Neural cell (in vitro differentiated cells): Measurements from ENCODE around the gene ANKRD60. TPM values are rescaled to one million over a fixed set of nuclear protein-coding genes. Genes with fewer than 3 reads are reported as not detected.
A peak's percentile ranks its signal among the peaks of the same experiment; 100 is the strongest.

Source experiments
- H2AFZ ChIP-seq: fragments of 200-600, 300-800 bp; sonication (generic), shearing (Covaris generic); 2 replicates; pipeline ENCODE4 v1.6.0; 2014; ENCODE audit warnings: low read depth, mild to moderate bottlenecking, antibody characterized with exemption, low read length, moderate library complexity
- H3F3A ChIP-seq: fragments of 200-600 bp; shearing (Covaris generic); 2 replicates; pipeline ENCODE4 v1.6.1; 2016; ENCODE audit warnings: mild to moderate bottlenecking, moderate library complexity, mixed read lengths, antibody characterized with exemption, low read length; ENCODE audit not compliant: insufficient read depth, poor library complexity, severe bottlenecking
- H3K27ac ChIP-seq: fragments of 200-600, 300-800 bp; sonication (generic), shearing (Covaris generic); 2 replicates; pipeline ENCODE4 v1.5.1; 2014; ENCODE audit warnings: mild to moderate bottlenecking, low read length, moderate library complexity
- H3K27me3 ChIP-seq: fragments of 300-800, 200-600 bp; sonication (generic), shearing (Covaris generic); 2 replicates; pipeline ENCODE4 v1.6.0; 2014; ENCODE audit warnings: mild to moderate bottlenecking, low read depth, low read length, moderate library complexity; ENCODE audit not compliant: insufficient read depth
- H3K36me3 ChIP-seq: fragments of 300-800, 200-600 bp; sonication (generic), shearing (Covaris generic); 2 replicates; pipeline ENCODE4 v1.5.1; 2014; ENCODE audit warnings: mild to moderate bottlenecking, antibody characterized with exemption, low read length, moderate library complexity; ENCODE audit not compliant: insufficient read depth
- H3K4me2 ChIP-seq: fragments of 300-800, 200-600 bp; sonication (generic), shearing (Covaris generic); 2 replicates; pipeline ENCODE4 v1.6.0; 2014; ENCODE audit warnings: mild to moderate bottlenecking, low read length
- H3K4me3 ChIP-seq: fragments of 300-800, 200-600 bp; sonication (generic), shearing (Covaris generic); 2 replicates; pipeline ENCODE4 v1.5.1; 2014; ENCODE audit warnings: mild to moderate bottlenecking, low read length, moderate library complexity
- H3K79me2 ChIP-seq: fragments of 200-600 bp; shearing (Covaris generic); replicated peaks from 2 replicates; pipeline ENCODE4 v1.6.0; 2014; ENCODE audit warnings: mild to moderate bottlenecking, low read length, moderate library complexity; ENCODE audit not compliant: insufficient read depth
- H3K9ac ChIP-seq: fragments of 300-800, 200-600 bp; sonication (generic), shearing (Covaris generic); 2 replicates; pipeline ENCODE4 v1.6.1; 2016; ENCODE audit warnings: mild to moderate bottlenecking, low read length, mixed read lengths
- H3K9me2 ChIP-seq: fragments of 200-600 bp; shearing (Covaris generic); 2 replicates; pipeline ENCODE4 v1.6.1; 2016; ENCODE audit warnings: mild to moderate bottlenecking, low read length, mixed read lengths; ENCODE audit not compliant: insufficient read depth
- H3K9me3 ChIP-seq: fragments of 200-600, 300-800 bp; sonication (generic), shearing (Covaris generic); 2 replicates; pipeline ENCODE4 v1.6.1; 2016; ENCODE audit warnings: mild to moderate bottlenecking, mixed run types, low read length, moderate library complexity, mixed read lengths
- H4K20me1 ChIP-seq: fragments of 200-600 bp; shearing (Covaris generic); 2 replicates; pipeline ENCODE4 v1.6.1; 2016; ENCODE audit warnings: mild to moderate bottlenecking, mixed run types; ENCODE audit not compliant: insufficient read depth
- EP300 ChIP-seq: fragments of 450-650 bp; conservative IDR thresholded peaks from 2 replicates; pipeline ENCODE4 v1.6.1; 2014; ENCODE audit warnings: antibody characterized with exemption, mild to moderate bottlenecking, moderate library complexity; ENCODE audit not compliant: poor library complexity, severe bottlenecking
- EZH2 ChIP-seq: fragments of 200-600, 300-800 bp; shearing (Covaris generic), sonication (generic); IDR thresholded peaks from 2 replicates; pipeline ENCODE4 v1.6.1; 2014; ENCODE audit warnings: antibody characterized with exemption, low read length, borderline replicate concordance, mild to moderate bottlenecking; ENCODE audit not compliant: insufficient read depth, poor library complexity, severe bottlenecking
- MXI1 ChIP-seq: fragments of 450-650 bp; conservative IDR thresholded peaks from 2 replicates; pipeline ENCODE4 v1.6.1; 2014; ENCODE audit warnings: antibody characterized with exemption, mild to moderate bottlenecking; ENCODE audit not compliant: poor library complexity, severe bottlenecking
- POLR2AphosphoS5 ChIP-seq: IDR thresholded peaks from 2 replicates; pipeline ENCODE4 v1.6.1; 2012
- RAD21 ChIP-seq: fragments of 450-650 bp; conservative IDR thresholded peaks from 2 replicates; pipeline ENCODE4 v1.6.1; 2014; ENCODE audit warnings: antibody characterized with exemption, mild to moderate bottlenecking, moderate library complexity
- SMC3 ChIP-seq: fragments of 450-650 bp; conservative IDR thresholded peaks from 2 replicates; pipeline ENCODE4 v1.6.1; 2014; ENCODE audit warnings: antibody characterized with exemption, mild to moderate bottlenecking, moderate library complexity; ENCODE audit not compliant: poor library complexity
- TAF1 ChIP-seq: IDR thresholded peaks from 2 replicates; pipeline ENCODE4 v1.6.1; 2012; ENCODE audit warnings: low read depth
- polyA plus RNA-seq: library from polyadenylated mRNA; depleted of rRNA; stranded (reverse); fragments of >200 nt; gene quantifications from 2 replicates; pipeline ENCODE4 v1.2.3, GENCODE V29; 2014
- TF ChIP-seq, protein P1 (sequence below): fragments of 450-650 bp; IDR thresholded peaks from 2 replicates; pipeline ENCODE4 v1.5.1; 2014; ENCODE audit warnings: antibody characterized with exemption, mild to moderate bottlenecking, moderate library complexity; ENCODE audit not compliant: poor library complexity, severe bottlenecking
- TF ChIP-seq, protein P2 (sequence below): IDR thresholded peaks from 2 replicates; pipeline ENCODE4 v1.6.1; 2012; ENCODE audit warnings: borderline replicate concordance

Gene ANKRD60
- polyA plus RNA-seq, 1 donor from 2014 or later: not detected

DNA sequence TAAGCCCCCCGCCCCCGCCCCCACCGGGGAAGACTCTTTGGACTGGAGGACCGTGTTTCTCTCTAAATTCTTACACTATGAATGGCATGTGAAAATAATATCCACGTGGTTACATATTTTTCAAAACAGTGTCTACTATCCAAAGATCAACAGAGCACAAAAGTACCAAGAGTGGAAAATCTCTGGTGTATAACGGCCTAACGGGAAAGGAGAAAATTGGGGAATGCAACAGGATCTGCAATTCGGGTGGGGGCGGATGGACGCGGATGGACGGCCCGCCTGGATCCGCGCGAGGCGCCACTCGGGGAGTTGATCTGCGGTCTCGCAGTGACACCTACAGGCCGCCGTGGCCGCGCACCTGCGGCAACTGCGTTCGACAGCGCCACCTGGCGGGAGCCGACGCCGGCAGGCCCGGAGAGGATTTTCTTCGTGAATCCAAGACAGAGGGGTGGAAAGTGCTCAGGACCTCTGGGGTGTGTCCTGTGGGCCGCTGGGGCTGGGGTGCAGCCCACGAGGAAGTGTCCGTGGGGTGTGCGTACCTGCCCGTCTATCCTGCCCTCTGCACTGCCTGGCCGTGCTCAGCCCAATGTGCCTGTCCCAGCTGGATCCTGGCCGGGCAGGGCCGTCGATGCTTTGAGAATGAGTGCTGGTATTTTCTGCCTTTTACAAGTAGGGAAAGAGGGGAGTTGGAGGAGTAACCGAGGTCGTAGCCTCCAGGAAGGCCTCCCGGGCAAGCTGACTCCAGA, 18.6 kb downstream of the ANKRD60 start:
- no peaks in the 10 kb centered on the region for H3K36me3 ChIP-seq
- H3K9ac ChIP-seq: no peak overlapping the region
- no peak overlapping the region for H2AFZ ChIP-seq
- no peaks in the 10 kb centered on the region for H3K9me3 ChIP-seq
- no peak overlapping the region for H3K27ac ChIP-seq
- no peaks in the 10 kb centered on the region for H3F3A ChIP-seq
- H3K27me3 ChIP-seq: no peaks in the 10 kb centered on the region
- H3K9me2 ChIP-seq: no peaks in the 10 kb centered on the region
- H3K79me2 ChIP-seq: no peaks in the 10 kb centered on the region
- H3K4me2 ChIP-seq: no peak overlapping the region
- TF ChIP-seq EZH2: no peak
- TF ChIP-seq, protein P1, sequence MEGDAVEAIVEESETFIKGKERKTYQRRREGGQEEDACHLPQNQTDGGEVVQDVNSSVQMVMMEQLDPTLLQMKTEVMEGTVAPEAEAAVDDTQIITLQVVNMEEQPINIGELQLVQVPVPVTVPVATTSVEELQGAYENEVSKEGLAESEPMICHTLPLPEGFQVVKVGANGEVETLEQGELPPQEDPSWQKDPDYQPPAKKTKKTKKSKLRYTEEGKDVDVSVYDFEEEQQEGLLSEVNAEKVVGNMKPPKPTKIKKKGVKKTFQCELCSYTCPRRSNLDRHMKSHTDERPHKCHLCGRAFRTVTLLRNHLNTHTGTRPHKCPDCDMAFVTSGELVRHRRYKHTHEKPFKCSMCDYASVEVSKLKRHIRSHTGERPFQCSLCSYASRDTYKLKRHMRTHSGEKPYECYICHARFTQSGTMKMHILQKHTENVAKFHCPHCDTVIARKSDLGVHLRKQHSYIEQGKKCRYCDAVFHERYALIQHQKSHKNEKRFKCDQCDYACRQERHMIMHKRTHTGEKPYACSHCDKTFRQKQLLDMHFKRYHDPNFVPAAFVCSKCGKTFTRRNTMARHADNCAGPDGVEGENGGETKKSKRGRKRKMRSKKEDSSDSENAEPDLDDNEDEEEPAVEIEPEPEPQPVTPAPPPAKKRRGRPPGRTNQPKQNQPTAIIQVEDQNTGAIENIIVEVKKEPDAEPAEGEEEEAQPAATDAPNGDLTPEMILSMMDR: peak; percentile 100
- TF ChIP-seq SMC3: peak; percentile 100
- TF ChIP-seq POLR2AphosphoS5: no peak
- TF ChIP-seq MXI1: peak; percentile 38
- TF ChIP-seq TAF1: no peak
- TF ChIP-seq, protein P2, sequence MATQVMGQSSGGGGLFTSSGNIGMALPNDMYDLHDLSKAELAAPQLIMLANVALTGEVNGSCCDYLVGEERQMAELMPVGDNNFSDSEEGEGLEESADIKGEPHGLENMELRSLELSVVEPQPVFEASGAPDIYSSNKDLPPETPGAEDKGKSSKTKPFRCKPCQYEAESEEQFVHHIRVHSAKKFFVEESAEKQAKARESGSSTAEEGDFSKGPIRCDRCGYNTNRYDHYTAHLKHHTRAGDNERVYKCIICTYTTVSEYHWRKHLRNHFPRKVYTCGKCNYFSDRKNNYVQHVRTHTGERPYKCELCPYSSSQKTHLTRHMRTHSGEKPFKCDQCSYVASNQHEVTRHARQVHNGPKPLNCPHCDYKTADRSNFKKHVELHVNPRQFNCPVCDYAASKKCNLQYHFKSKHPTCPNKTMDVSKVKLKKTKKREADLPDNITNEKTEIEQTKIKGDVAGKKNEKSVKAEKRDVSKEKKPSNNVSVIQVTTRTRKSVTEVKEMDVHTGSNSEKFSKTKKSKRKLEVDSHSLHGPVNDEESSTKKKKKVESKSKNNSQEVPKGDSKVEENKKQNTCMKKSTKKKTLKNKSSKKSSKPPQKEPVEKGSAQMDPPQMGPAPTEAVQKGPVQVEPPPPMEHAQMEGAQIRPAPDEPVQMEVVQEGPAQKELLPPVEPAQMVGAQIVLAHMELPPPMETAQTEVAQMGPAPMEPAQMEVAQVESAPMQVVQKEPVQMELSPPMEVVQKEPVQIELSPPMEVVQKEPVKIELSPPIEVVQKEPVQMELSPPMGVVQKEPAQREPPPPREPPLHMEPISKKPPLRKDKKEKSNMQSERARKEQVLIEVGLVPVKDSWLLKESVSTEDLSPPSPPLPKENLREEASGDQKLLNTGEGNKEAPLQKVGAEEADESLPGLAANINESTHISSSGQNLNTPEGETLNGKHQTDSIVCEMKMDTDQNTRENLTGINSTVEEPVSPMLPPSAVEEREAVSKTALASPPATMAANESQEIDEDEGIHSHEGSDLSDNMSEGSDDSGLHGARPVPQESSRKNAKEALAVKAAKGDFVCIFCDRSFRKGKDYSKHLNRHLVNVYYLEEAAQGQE: no peak
- TF ChIP-seq EP300: peak; percentile 37
- peak; percentile 100 for TF ChIP-seq RAD21
- H3K4me3 ChIP-seq: no peak overlapping the region
- no peaks in the 10 kb centered on the region for H4K20me1 ChIP-seq

DNA sequence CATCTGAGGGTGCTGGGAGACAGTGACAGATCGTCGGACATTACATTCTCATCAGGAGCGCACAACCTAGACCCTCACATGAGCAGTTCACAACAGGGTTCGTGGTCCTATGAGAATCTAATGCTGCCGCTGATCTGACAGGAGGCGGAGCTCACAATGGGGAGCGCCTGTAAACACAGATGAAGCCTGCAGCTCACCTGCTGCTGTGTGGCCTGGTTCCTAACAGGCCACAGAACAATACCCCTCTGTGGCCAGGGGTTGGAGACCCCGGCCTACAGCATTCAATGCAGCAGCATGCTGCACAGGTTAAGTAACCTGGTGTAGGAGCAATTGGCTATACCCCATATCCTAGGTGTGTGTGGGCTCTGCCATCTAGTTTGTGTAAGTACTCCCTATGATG, 19.5 kb downstream of the ANKRD60 start:
- Histone ChIP-seq H3K9ac (no peak overlapping the region), H3K27ac (no peak overlapping the region), H3K27me3 (no peaks in the 10 kb centered on the region), H3K9me2 (no peaks in the 10 kb centered on the region), H4K20me1 (no peaks in the 10 kb centered on the region), H3K79me2 (no peaks in the 10 kb centered on the region), H3K4me2 (no peak overlapping the region), H3F3A (no peaks in the 10 kb centered on the region), H3K4me3 (no peak overlapping the region), H3K9me3 (no peaks in the 10 kb centered on the region), H3K36me3 (no peaks in the 10 kb centered on the region), H2AFZ (no peak overlapping the region)
- TF ChIP-seq, protein P2: no peak
- TF ChIP-seq RAD21 (no peak), SMC3 (no peak)
